ENCODE data around the gene ZNF678.

The ZNF678 gene

DNA sequence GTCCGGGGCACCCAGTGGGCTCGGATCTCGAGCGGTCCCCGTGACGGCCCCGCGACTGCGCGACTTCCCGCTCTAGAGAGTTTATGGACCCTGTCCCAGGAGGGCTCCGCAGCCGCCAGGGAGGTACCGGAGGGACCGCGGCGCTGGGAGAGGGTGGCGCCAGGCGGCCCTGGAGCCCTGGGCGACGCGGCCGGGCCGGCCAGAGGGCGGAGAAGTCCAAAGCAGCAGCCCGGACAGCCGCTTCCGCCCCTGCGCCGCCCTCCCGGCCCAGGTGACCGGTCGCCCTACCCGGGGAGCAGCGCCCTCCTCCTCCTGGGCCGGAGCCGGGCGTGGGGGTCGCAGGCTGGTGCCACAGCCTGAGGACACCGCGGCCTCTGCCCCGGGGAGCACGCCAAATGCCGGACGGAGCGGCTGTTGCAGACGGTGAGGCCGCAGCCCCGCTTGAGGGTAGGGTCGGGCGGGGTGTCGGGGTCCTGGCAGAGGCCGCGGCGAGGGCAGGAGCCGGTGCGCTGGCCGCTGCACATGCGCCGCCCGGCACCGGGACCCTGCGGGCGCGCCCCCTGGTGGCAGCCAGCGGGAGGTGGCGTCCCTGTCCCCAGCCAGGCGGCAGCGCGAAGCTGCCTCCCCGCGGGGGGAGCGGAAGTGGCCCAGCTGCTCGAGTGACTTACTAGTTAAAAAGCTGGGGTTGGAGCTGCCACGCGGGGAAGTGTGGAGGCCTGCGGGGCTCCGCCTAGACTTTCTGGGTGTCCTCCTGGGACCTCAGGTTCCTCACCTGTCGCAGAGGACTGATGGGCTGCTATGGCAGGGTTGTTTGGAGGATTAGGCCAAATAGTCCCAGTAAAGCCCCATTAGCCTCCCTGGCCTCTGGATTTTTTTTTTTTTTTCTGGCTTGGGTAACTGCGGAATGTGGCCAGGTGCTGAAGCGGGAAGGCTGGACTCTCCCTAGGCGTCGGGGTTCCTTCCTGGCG lies 20.9 kb upstream of the ZNF678 start:
- H3K27ac ChIP-seq, result peak overlapping the region; percentile 89
- peaks cover 23% of the 10 kb centered on the region for H3K4me1 ChIP-seq
- peak overlapping the region; percentile 78 for H3K4me3 ChIP-seq
- H3K9me3 ChIP-seq, result peaks cover 4% of the 10 kb centered on the region; the same call in 1 of the 2 replicates
- no peaks in the 10 kb centered on the region for H4K20me1 ChIP-seq
- TF ChIP-seq Cebpa-rat (IDR thresholded peaks at IDR 0.05), result no peak
- peak overlapping the region; percentile 93 for H3K4me2 ChIP-seq
- H3K9ac ChIP-seq, result peak overlapping the region; percentile 84
- H3K27me3 ChIP-seq, result no peaks in the 10 kb centered on the region
- no peaks in the 10 kb centered on the region for H3K36me3 ChIP-seq

DNA sequence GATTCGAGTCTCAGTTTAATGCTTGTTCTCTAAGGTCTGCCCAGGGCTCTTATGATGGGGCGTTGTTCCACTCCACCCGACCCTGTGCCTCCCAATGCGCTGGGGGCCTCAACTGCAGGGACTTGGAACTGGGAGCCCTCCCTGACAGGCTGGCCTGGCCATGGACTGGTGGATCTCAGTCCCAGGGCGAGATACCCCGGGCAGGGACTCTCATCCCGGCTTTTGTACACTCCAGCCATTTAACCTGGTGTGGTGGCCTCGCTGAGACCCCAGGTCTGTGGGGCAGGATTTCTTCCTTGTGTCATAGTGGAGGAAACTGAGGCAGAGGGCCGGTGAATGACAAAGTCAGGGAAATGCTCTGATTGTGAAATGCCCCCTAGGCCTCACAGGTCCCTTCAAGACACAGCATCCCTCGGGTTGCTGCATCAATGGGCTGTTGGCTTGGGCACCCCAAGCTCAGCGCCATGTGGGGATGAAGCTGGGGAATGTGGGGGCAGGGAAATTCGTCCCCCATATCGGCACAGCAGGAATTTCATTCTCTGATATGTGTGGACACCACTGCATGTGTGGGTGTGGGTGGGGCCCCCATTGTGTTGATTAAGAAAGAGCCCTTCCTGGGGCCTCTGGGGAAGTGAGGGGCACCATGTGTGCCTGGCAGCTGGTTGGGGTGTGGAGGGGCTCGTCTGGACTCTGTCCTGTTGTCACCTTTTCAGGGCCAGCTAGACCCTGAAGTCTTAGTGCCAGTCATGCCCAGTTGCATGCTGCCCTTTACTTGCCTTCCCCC lies 19.9 kb upstream of the ZNF678 start:
- no peak for TF ChIP-seq Cebpa-rat (IDR thresholded peaks at IDR 0.05)
- H4K20me1 ChIP-seq, result no peaks in the 10 kb centered on the region
- H3K9ac ChIP-seq, result 0 out of 2 replicates have a peak overlapping the region, but pooled peaks have one; percentile 84
- no peak overlapping the region for H3K4me3 ChIP-seq
- H3K9me3 ChIP-seq, result no peaks in the 10 kb centered on the region
- H3K27ac ChIP-seq, result peak overlapping the region; percentile 81
- no peaks in the 10 kb centered on the region for H3K27me3 ChIP-seq
- H3K4me1 ChIP-seq, result peaks cover 23% of the 10 kb centered on the region
- H3K36me3 ChIP-seq, result no peaks in the 10 kb centered on the region
- peak overlapping the region; percentile 93 for H3K4me2 ChIP-seq

DNA sequence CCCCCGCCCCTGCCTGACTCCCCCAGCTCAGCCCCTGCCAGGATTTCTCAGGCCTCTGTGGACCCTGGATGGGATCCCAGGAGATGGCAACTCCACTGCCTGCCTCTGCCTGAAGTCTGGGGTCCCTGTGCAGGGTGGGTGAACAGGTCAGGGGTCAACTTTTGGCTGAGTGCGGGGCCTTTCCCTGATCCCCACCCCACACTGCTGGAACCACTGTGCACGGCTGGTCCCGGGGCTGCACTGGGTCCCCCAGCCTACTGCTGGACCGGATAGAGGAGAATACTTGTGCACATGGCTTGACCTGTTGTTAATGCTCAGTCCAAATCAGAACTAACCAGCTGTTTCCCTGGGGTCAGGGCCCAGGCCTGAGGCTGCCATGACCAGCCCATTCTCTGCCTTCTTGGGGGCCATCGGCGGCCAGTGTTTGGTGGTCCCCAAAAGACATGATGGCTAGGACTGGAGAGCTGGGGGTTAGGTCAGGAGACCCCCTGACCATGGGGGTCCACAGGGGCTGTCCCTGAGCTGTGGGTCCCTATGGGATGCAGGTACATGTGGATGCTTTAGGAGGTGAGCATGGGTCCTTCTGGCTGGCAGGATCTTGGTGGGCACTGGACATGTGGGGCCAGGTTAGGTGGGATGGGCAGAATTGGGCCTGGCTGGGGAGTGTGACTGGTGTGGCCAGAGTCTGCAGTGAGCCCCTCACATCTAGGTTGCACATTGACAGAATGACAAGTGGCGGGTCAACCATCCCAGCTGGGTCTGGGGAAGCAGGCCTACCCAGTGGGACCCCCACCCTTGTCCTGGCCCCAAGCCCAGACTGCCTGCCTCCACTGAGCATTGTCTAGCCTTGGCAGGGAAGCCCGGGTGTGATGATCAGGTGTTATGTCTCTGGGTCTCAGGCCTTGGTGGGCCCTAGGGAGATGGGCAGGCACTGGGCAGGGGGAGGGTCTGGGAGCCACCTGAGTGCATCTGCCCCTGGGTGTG lies 19.0 kb upstream of the ZNF678 start:
- no peaks in the 10 kb centered on the region for H3K36me3 ChIP-seq
- H3K4me1 ChIP-seq, result peaks cover 23% of the 10 kb centered on the region
- no peak overlapping the region for H3K4me2 ChIP-seq
- TF ChIP-seq Cebpa-rat (IDR thresholded peaks at IDR 0.05), result no peak
- no peak overlapping the region for H3K27ac ChIP-seq
- no peak overlapping the region for H3K9ac ChIP-seq
- H3K4me3 ChIP-seq, result no peak overlapping the region
- no peaks in the 10 kb centered on the region for H3K27me3 ChIP-seq
- no peaks in the 10 kb centered on the region for H3K9me3 ChIP-seq
- H4K20me1 ChIP-seq, result no peaks in the 10 kb centered on the region

DNA sequence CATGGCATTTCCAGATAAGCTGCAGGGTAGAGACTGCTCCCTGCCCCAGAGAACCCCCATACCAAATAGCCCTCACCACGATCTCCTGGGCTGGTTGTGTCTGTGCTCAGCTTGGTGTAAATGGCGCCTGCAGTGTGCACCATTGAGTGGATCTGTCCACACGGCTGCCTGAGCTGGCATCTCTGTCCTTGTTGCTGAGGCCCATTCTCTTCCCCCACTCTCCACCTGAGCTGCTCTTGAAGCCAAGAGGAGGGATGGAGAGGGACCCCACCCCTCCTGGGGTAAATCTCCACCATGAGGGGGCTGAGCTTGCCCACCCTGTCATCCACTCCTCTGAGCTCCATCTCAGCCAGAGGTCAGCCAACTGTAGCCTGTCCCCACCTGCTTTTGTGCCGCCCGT lies 18.0 kb upstream of the ZNF678 start:
- H3K4me2 ChIP-seq, result no peak overlapping the region
- H3K9ac ChIP-seq, result no peak overlapping the region
- TF ChIP-seq Cebpa-rat (IDR thresholded peaks at IDR 0.05), result no peak
- H3K36me3 ChIP-seq, result no peaks in the 10 kb centered on the region
- no peak overlapping the region for H3K4me3 ChIP-seq
- peaks cover 23% of the 10 kb centered on the region for H3K4me1 ChIP-seq
- no peaks in the 10 kb centered on the region for H4K20me1 ChIP-seq
- H3K27ac ChIP-seq, result no peak overlapping the region
- H3K9me3 ChIP-seq, result peaks cover 6% of the 10 kb centered on the region; the same call in 1 of the 2 replicates
- no peaks in the 10 kb centered on the region for H3K27me3 ChIP-seq

DNA sequence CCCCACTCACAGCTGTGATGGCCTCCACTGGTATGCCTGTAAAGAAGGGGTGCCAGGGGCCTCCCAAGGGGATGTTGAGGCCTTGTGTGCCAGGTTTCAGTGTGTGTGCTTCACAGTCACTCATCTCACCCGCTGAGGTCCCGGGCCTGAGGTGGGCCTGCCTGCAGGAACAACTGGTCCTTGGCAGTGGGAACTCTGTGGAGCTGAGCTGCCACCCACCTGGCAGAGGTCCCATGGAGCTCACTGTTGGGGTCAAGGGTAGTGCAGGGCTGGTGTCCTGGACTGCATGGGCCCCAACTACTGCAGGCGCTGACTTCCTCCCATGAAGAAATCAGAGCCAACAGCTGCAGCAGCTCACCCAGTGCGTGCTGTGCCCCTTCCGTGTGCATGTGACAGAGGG lies 17.3 kb upstream of the ZNF678 start:
- Histone ChIP-seq H3K27me3 (no peaks in the 10 kb centered on the region), H3K4me3 (no peak overlapping the region)

DNA sequence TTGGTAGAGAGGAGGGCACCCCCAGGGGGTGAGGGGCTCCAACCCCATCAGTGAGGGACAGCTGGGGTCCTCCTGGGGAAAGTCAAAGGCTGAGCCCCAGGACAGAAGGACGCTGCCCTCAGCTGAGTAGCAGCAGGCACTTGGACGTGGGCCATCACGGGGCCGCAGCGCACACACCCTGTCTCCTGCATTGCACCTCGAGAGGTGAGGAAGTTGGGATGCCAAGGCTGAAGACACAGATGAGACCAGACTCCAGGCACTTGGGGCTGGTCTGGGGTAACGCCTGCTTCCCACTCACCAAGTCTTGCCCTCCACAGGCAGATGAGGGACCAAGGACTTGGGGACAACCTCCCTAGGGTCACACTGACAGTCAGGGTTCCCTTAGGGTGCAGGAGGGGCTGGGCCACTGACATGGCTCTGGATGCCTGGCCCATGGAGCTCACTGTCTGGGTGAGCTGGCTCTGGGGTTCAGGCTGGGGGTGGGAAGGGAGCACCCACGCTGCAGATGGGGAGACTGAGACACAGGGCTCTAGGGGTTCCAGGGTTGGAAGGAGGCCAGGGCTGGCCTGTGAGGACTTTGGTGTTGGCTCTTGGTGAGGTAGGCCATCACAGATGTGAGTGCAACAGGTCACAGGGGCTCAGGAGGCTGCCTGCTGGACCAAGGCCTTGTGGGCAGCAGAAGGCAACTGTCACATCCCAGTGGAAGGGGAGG lies 16.6 kb upstream of the ZNF678 start:
- Histone ChIP-seq H4K20me1 (no peaks in the 10 kb centered on the region), H3K27me3 (no peaks in the 10 kb centered on the region), H3K36me3 (no peaks in the 10 kb centered on the region), H3K27ac (no peak overlapping the region), H3K4me1 (peaks cover 12% of the 10 kb centered on the region), H3K9ac (no peak overlapping the region), H3K4me3 (no peak overlapping the region), H3K9me3 (peaks cover 19% of the 10 kb centered on the region), H3K4me2 (no peak overlapping the region)
- no peak for TF ChIP-seq Cebpa-rat (IDR thresholded peaks at IDR 0.05)

More for the DNA sequence above, 17.3 kb upstream of the ZNF678 start:
- Histone ChIP-seq H3K4me2 (no peak overlapping the region), H3K9ac (no peak overlapping the region), H3K27ac (no peak overlapping the region), H3K36me3 (no peaks in the 10 kb centered on the region), H3K4me1 (peaks cover 18% of the 10 kb centered on the region), H3K9me3 (peaks cover 12% of the 10 kb centered on the region), H4K20me1 (no peaks in the 10 kb centered on the region)
- no peak for TF ChIP-seq Cebpa-rat (IDR thresholded peaks at IDR 0.05)

DNA sequence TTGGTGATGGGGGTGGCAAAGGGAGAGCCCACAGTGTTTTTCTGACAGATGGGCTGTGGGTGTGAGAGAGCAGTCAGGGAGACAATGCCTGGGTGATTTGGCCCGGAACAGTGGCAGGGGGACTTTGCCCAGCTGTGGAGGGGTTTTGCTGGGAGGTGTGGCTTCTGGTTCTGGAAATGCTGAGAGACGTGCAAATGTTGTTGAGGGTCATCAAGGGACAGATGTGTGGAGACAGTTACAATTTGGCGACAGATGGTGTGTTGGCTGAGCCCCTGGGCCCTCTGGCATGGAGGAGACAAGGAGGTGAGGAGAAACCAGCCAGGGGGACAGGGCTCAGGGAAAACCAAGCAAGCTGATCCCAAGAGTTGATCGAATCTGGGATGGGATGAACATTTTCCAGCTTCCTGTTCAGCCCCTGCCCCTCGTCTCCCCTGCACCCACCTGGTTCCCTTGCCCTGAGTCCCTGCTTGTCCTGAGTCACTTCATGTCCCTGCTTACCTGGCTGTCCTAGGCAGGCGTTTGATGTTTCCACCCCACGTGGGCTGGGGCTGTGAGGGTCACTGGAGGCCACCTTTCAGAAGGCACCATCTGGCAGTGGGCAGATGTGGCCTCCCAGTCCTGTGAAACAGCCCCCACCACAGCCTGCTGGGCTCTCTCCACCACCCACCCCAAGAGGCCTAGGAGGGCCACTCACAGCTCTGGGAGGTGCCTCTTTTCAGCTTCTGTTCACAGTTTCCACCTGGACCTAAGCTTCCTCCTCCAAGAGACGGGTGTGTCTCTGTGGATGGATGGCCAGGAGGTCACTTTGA lies 15.8 kb upstream of the ZNF678 start:
- Histone ChIP-seq H3K36me3 (no peaks in the 10 kb centered on the region), H4K20me1 (no peaks in the 10 kb centered on the region), H3K27ac (no peak overlapping the region), H3K9me3 (peaks cover 26% of the 10 kb centered on the region), H3K9ac (no peak overlapping the region), H3K4me1 (peaks cover 8% of the 10 kb centered on the region), H3K4me2 (no peak overlapping the region), H3K4me3 (no peak overlapping the region), H3K27me3 (no peaks in the 10 kb centered on the region)
- no peak for TF ChIP-seq Cebpa-rat (IDR thresholded peaks at IDR 0.05)

DNA sequence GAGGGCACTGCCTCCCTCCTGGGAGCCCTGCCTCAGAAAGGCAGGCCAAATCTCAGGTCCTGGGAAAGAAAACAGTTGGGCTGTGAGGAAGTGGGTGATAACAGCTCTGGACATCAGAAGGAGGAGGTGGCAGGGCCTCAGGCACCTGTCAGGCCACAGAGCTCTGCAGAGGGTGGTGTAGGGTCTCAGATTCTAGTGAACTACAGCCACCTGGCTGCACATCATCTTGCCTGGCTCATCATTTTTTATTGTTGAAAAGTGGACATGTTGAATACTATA lies 15.3 kb upstream of the ZNF678 start:
- Histone ChIP-seq H4K20me1 (no peaks in the 10 kb centered on the region), H3K27me3 (no peaks in the 10 kb centered on the region), H3K9me3 (peaks cover 29% of the 10 kb centered on the region), H3K27ac (no peak overlapping the region), H3K4me2 (no peak overlapping the region), H3K4me1 (peaks cover 3% of the 10 kb centered on the region), H3K36me3 (no peaks in the 10 kb centered on the region), H3K4me3 (no peak overlapping the region), H3K9ac (no peak overlapping the region)
- TF ChIP-seq Cebpa-rat (IDR thresholded peaks at IDR 0.05), result no peak
